Nephron progenitor cell (in vitro differentiated cells): ENCODE data around the gene LRRC27.

Experiments
- DNase-seq: peaks from one replicate; pipeline ENCODE4 v3.0.0; 2021
- H3K27ac Mint-ChIP-seq: 2 replicates; pipeline ENCODE4 v1.8.0; 2021; ENCODE audit warnings: mild to moderate bottlenecking, moderate library complexity, mixed read lengths
- H3K27me3 Mint-ChIP-seq: 2 replicates; pipeline ENCODE4 v1.8.0; 2021; ENCODE audit warnings: mild to moderate bottlenecking, low read depth, mixed read lengths; ENCODE audit not compliant: poor library complexity
- H3K36me3 Mint-ChIP-seq: 2 replicates; pipeline ENCODE4 v1.8.0; 2021; ENCODE audit warnings: low read depth, mixed read lengths
- H3K4me1 Mint-ChIP-seq: 2 replicates; pipeline ENCODE4 v1.8.0; 2021; ENCODE audit warnings: mixed read lengths
- H3K4me3 Mint-ChIP-seq: 2 replicates; pipeline ENCODE4 v1.8.0; 2021; ENCODE audit warnings: mild to moderate bottlenecking, moderate library complexity, mixed read lengths
- H3K9me3 Mint-ChIP-seq: 2 replicates; pipeline ENCODE4 v1.8.0; 2021; ENCODE audit warnings: mild to moderate bottlenecking, moderate library complexity, mixed read lengths
- CTCF ChIP-seq: fragments of 200-600 bp; sonication (generic); IDR thresholded peaks from 2 replicates; pipeline ENCODE4 v1.5.0; 2021; ENCODE audit warnings: antibody characterized with exemption

LRRC27 gene

GRCh38 chr10:132301371-132302330 is 30.3 kb upstream of the LRRC27 start:
- no peak overlapping the region for H3K27ac Mint-ChIP-seq
- H3K36me3 Mint-ChIP-seq = peaks cover 12% of the 10 kb centered on the region
- H3K4me3 Mint-ChIP-seq = no peak overlapping the region
- TF ChIP-seq CTCF = no peak
- no peak for DNase-seq
- H3K27me3 Mint-ChIP-seq = peaks cover 64% of the 10 kb centered on the region
- H3K4me1 Mint-ChIP-seq = peaks cover 18% of the 10 kb centered on the region
- peaks cover 22% of the 10 kb centered on the region for H3K9me3 Mint-ChIP-seq

- Mint-ChIP-seq H3K27ac (no peak overlapping the region), H3K4me3 (no peak overlapping the region), H3K27me3 (peaks cover 74% of the 10 kb centered on the region), H3K4me1 (peaks cover 23% of the 10 kb centered on the region), H3K36me3 (peaks cover 12% of the 10 kb centered on the region), H3K9me3 (peaks cover 25% of the 10 kb centered on the region)
- no peak for TF ChIP-seq CTCF
- DNase-seq = no peak
Measured at GRCh38 chr10:132302421-132303310, 29.3 kb upstream of the LRRC27 start.

- peaks cover 12% of the 10 kb centered on the region for H3K36me3 Mint-ChIP-seq
- DNase-seq = no peak
- H3K4me3 Mint-ChIP-seq = no peak overlapping the region
- peaks cover 25% of the 10 kb centered on the region for H3K9me3 Mint-ChIP-seq
- peaks cover 17% of the 10 kb centered on the region for H3K4me1 Mint-ChIP-seq
- no peak overlapping the region for H3K27ac Mint-ChIP-seq
- no peak for TF ChIP-seq CTCF
- H3K27me3 Mint-ChIP-seq = peaks cover 70% of the 10 kb centered on the region
Measured at GRCh38 chr10:132303361-132304115, 28.5 kb upstream of the LRRC27 start.

- Mint-ChIP-seq H3K4me3 (no peak overlapping the region), H3K27me3 (peaks cover 74% of the 10 kb centered on the region)
- TF ChIP-seq CTCF = no peak
Measured at GRCh38 chr10:132304756-132305509, 27.1 kb upstream of the LRRC27 start.

More at GRCh38 chr10:132304756-132305509, 27.1 kb upstream of the LRRC27 start:
- no peak for DNase-seq
- Mint-ChIP-seq H3K9me3 (peaks cover 25% of the 10 kb centered on the region), H3K27ac (no peak overlapping the region), H3K4me1 (peaks cover 26% of the 10 kb centered on the region), H3K36me3 (peaks cover 12% of the 10 kb centered on the region)
